Panc1 (cell line): ENCODE measurements around the gene FAM89A.

Experiments used
- POLR2AphosphoS5 ChIP-seq: IDR thresholded peaks from 2 replicates; pipeline ENCODE4 v1.6.1; 2012; ENCODE audit warnings: mild to moderate bottlenecking, low read depth, low read length, moderate library complexity
- TCF7L2 ChIP-seq: IDR thresholded peaks from 2 replicates; pipeline ENCODE4 v1.6.1; 2011; ENCODE audit warnings: mild to moderate bottlenecking, low read depth, low read length, inconsistent platforms
- TF ChIP-seq, protein P1 (sequence below): fragments of 450-650 bp; IDR thresholded peaks from 2 replicates; pipeline ENCODE4 v1.5.1; 2017; ENCODE audit warnings: mild to moderate bottlenecking

DNA sequence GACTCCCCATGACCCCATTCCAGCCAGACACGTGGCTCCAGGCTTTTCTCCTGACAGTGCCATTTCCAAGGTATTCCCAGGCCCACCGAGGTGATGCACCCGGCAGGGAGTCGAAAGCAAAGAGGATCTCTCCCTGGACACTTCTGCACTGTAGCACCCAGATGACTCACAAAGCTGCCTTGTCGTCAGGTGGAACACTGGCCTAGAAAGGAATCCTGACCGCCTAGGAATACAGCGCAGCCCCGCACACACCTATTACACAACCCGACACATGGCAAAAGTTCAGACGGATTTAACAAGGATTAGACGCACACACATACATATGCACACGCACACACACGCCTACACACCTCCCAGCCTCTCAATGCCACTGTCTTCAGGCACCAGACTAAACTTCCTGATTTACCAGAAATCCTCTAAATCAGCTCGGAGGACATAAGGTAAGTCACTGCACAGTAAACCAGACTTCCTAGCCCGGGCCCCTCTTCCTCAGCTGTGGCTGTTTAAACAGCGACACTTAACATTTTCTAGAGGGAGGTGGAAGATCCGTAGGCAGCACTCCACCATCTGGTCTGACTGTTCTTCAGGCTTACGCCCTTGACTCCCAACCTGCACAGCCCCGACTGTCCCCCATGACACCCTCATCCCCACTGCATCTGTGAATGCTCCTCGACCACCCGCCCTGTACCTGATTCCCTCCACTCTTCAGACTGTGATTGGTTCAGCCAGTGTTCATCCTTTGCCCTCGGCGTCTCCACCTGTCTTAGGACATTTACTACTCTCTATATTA lies 12.7 kb downstream of the FAM89A start:
- TF ChIP-seq, protein P1, sequence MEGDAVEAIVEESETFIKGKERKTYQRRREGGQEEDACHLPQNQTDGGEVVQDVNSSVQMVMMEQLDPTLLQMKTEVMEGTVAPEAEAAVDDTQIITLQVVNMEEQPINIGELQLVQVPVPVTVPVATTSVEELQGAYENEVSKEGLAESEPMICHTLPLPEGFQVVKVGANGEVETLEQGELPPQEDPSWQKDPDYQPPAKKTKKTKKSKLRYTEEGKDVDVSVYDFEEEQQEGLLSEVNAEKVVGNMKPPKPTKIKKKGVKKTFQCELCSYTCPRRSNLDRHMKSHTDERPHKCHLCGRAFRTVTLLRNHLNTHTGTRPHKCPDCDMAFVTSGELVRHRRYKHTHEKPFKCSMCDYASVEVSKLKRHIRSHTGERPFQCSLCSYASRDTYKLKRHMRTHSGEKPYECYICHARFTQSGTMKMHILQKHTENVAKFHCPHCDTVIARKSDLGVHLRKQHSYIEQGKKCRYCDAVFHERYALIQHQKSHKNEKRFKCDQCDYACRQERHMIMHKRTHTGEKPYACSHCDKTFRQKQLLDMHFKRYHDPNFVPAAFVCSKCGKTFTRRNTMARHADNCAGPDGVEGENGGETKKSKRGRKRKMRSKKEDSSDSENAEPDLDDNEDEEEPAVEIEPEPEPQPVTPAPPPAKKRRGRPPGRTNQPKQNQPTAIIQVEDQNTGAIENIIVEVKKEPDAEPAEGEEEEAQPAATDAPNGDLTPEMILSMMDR: no peak
- TF ChIP-seq TCF7L2 (no peak), POLR2AphosphoS5 (no peak)
